Bronchial epithelial cell (primary cell): ENCODE measurements around the gene LRP1-AS. TPM values are rescaled to one million over a fixed set of nuclear protein-coding genes. Genes with fewer than 3 reads are reported as not detected.

Source experiments
- DNase-seq: peaks from one replicate; pipeline ENCODE4 v3.0.0-alpha.2; 2010; ENCODE audit warnings: low read depth
- FAIRE-seq: peaks from 2 replicates; lab custom pipeline; 2011; peaks lifted over from hg19 to GRCh38; lab: Jason Lieb, UNC
- H3K27me3 ChIP-seq: 2 replicates; pipeline ENCODE4 v1.5.1; 2011; ENCODE audit warnings: low read length; ENCODE audit not compliant: control insufficient read depth, insufficient read depth
- H3K36me3 ChIP-seq: 2 replicates; pipeline ENCODE4 v1.5.1; 2011; ENCODE audit warnings: low read length; ENCODE audit not compliant: control insufficient read depth, insufficient read depth
- H3K4me3 ChIP-seq: 2 replicates; pipeline ENCODE4 v1.5.1; 2011; ENCODE audit warnings: mild to moderate bottlenecking, low read depth, low read length, control low read depth
- total RNA-seq: library from RNA; depleted of rRNA; stranded (reverse); fragments of >200 nt; gene quantifications from 2 replicates; pipeline ENCODE4 v1.2.1, GENCODE V29; 2014
- TF ChIP-seq, protein P1 (sequence below): IDR thresholded peaks from 2 replicates; pipeline ENCODE4 v1.5.1; 2011; ENCODE audit warnings: mild to moderate bottlenecking, moderate library complexity, low read length, control low read depth, inconsistent platforms; ENCODE audit not compliant: insufficient read depth, severe bottlenecking

Gene LRP1-AS
- total RNA-seq, 1 donor from 2014 or later = not detected

DNA sequence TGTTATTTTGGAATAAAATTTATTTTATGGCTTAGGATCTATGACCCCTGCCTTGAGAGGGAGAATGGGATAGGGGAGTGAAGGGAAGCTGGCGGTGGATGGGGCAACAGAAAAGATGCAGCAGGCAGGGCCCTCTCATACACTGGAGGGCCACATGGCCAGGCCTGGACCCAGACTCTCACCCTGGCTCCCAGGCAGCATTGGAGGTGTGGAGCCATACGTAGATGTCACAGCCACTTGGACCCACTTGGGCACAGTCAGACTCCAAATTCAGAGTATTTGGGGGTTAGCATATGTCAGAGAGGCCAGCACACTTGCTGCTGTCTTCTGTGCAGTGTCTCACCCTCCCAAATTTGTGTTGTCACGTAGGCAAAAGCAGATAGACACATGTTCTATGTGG, 52.0 kb downstream of the LRP1-AS start:
- FAIRE-seq (no peak), DNase-seq (no peak)
- Histone ChIP-seq H3K27me3 (no peaks in the 10 kb centered on the region), H3K4me3 (no peak overlapping the region), H3K36me3 (peaks cover 50% of the 10 kb centered on the region)
- TF ChIP-seq, protein P1, sequence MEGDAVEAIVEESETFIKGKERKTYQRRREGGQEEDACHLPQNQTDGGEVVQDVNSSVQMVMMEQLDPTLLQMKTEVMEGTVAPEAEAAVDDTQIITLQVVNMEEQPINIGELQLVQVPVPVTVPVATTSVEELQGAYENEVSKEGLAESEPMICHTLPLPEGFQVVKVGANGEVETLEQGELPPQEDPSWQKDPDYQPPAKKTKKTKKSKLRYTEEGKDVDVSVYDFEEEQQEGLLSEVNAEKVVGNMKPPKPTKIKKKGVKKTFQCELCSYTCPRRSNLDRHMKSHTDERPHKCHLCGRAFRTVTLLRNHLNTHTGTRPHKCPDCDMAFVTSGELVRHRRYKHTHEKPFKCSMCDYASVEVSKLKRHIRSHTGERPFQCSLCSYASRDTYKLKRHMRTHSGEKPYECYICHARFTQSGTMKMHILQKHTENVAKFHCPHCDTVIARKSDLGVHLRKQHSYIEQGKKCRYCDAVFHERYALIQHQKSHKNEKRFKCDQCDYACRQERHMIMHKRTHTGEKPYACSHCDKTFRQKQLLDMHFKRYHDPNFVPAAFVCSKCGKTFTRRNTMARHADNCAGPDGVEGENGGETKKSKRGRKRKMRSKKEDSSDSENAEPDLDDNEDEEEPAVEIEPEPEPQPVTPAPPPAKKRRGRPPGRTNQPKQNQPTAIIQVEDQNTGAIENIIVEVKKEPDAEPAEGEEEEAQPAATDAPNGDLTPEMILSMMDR = no peak

Other genes starting within 250 kb of the LRP1-AS start
- 0.26 and 4.9 TPM in 2 replicates for gene SDR9C7, start 213.2 kb downstream of the LRP1-AS start, total RNA-seq
- gene RDH16, start 190.0 kb downstream of the LRP1-AS start, total RNA-seq = 0.51 and 1.6 TPM in 2 replicates
- 5.2 and 5.5 TPM in 2 replicates for gene ZBTB39, start 141.1 kb downstream of the LRP1-AS start, total RNA-seq
- gene TAC3, start 131.1 kb downstream of the LRP1-AS start, total RNA-seq = not detected in 2 replicates
- under 0.01 and 0.13 TPM in 2 replicates for gene MYO1A, start 97.5 kb downstream of the LRP1-AS start, total RNA-seq
- 4.2 and 5.2 TPM in 2 replicates for gene NEMP1, start 68.8 kb downstream of the LRP1-AS start, total RNA-seq
- 33.0 and 40.5 TPM in 2 replicates for gene NAB2, start 58.5 kb downstream of the LRP1-AS start, total RNA-seq
- 30.8 and 77.7 TPM in 2 replicates for gene STAT6, start 36.3 kb downstream of the LRP1-AS start, total RNA-seq
- gene LRP1, start 19.1 kb downstream of the LRP1-AS start, total RNA-seq = 24.5 and 44.2 TPM in 2 replicates
- 0.53 and 1.9 TPM in 2 replicates for gene NXPH4, start 69.2 kb upstream of the LRP1-AS start, total RNA-seq
- 357 and 413 TPM in 2 replicates for gene SHMT2, start 82.1 kb upstream of the LRP1-AS start, total RNA-seq
- gene STAC3, start 103.6 kb upstream of the LRP1-AS start, total RNA-seq = 0.26 and 0.51 TPM in 2 replicates